ENCODE results near the gene CCNY.
"Not testable (repeated sequence)": the region's sequence is repeated elsewhere in the genome, so short reads cannot be mapped to it uniquely, and the experiment has no call there.

Gene CCNY

GRCh38 chr10:35351021-35351420, 14.7 kb downstream of the CCNY start:
- TF ChIP-seq CTCF (IDR thresholded peaks at IDR 0.05) (no peak), ZFX (IDR thresholded peaks at IDR 0.05; ENCODE audit: borderline replicate concordance) (no peak)
- H3K27ac ChIP-seq: no peak overlapping the region

GRCh38 chr10:35352097-35352496, 15.8 kb downstream of the CCNY start:
- TF ChIP-seq CTCF (IDR thresholded peaks at IDR 0.05) (no peak), ZFX (IDR thresholded peaks at IDR 0.05; ENCODE audit: borderline replicate concordance) (no peak)
- no peak overlapping the region for H3K27ac ChIP-seq

- TF ChIP-seq CTCF (IDR thresholded peaks at IDR 0.05): no peak
- no peak for TF ChIP-seq ZFX (IDR thresholded peaks at IDR 0.05; ENCODE audit: borderline replicate concordance)
- H3K27ac ChIP-seq: no peak overlapping the region
Observed at GRCh38 chr10:35352512-35352911, 16.2 kb downstream of the CCNY start.

- no peak for TF ChIP-seq ZFX (IDR thresholded peaks at IDR 0.05; ENCODE audit: borderline replicate concordance)
- no peak for TF ChIP-seq CTCF (IDR thresholded peaks at IDR 0.05)
- H3K27ac ChIP-seq: no peak overlapping the region
Observed at GRCh38 chr10:35353395-35353794, 17.1 kb downstream of the CCNY start.

GRCh38 chr10:35353805-35354204, 17.5 kb downstream of the CCNY start:
- TF ChIP-seq ZFX (IDR thresholded peaks at IDR 0.05; ENCODE audit: borderline replicate concordance) (no peak), CTCF (IDR thresholded peaks at IDR 0.05) (no peak)
- no peak overlapping the region for H3K27ac ChIP-seq

- not testable (repeated sequence) for H3K27ac ChIP-seq
Observed at GRCh38 chr10:35354257-35354656, 17.9 kb downstream of the CCNY start.

GRCh38 chr10:35355971-35356724, 19.8 kb downstream of the CCNY start:
- H3K27ac ChIP-seq: no peak overlapping the region
- TF ChIP-seq ZFX (IDR thresholded peaks at IDR 0.05; ENCODE audit: borderline replicate concordance): no peak
- TF ChIP-seq CTCF (IDR thresholded peaks at IDR 0.05): no peak

- no peak overlapping the region for H3K27ac ChIP-seq
- TF ChIP-seq CTCF (IDR thresholded peaks at IDR 0.05): no peak
- no peak for TF ChIP-seq ZFX (IDR thresholded peaks at IDR 0.05; ENCODE audit: borderline replicate concordance)
Observed at GRCh38 chr10:35356725-35357092, 20.4 kb downstream of the CCNY start.
